ENCODE results near the gene ATF2.

ATF2 gene, protein sequence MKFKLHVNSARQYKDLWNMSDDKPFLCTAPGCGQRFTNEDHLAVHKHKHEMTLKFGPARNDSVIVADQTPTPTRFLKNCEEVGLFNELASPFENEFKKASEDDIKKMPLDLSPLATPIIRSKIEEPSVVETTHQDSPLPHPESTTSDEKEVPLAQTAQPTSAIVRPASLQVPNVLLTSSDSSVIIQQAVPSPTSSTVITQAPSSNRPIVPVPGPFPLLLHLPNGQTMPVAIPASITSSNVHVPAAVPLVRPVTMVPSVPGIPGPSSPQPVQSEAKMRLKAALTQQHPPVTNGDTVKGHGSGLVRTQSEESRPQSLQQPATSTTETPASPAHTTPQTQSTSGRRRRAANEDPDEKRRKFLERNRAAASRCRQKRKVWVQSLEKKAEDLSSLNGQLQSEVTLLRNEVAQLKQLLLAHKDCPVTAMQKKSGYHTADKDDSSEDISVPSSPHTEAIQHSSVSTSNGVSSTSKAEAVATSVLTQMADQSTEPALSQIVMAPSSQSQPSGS

GRCh38 chr2:175167792-175168563 is at the start of gene ATF2:
ATF2 (minus strand) TSS chr2:175168203; CDS start chr2:175136443, 31,760 bp downstream.
- peak; percentile 93 for ATAC-seq

DNA sequence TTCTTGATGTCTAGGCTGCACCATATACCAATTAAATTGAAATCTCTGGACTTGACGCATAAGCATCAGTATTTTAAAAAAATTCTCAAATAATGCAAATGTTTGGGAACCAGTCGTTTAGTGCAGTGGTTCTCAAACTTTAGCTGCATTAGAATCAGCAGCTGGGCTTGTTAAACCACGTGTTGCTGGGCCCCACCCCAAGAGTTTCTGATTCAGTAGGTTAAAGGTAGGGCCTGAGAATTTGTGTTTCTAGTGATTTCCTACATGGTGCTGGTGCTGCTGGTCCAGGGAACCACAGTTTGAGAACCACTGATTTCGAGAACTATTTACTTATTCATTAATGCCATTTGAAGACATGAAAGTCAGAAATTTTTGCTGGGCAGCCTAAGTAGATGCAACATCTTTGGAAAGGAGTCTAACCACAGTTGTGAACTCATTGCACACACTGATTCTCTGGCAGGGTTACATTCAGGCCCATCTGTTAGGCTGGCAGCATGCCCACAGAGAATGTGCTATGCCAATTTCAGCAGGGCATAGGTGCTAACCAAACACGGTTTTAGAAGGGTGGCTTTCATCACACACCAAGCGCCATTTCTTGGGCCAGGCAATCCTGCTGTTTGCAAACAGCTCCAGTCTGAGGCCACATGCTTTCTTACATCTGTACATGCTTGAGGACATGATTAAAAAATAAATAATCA is 39.9 kb upstream of the ATF2 start:
- ATAC-seq: no peak

- no peak for ATAC-seq
Observed at GRCh38 chr2:175206866-175207265, 38.9 kb upstream of the ATF2 start.

GRCh38 chr2:175205523-175205922 is 37.5 kb upstream of the ATF2 start:
- ATAC-seq: no peak

- ATAC-seq: peak; percentile 32 to 66
Observed at GRCh38 chr2:175203621-175204496, 35.9 kb upstream of the ATF2 start.

- no peak for ATAC-seq
Observed at GRCh38 chr2:175195012-175195411, 27.0 kb upstream of the ATF2 start.

DNA sequence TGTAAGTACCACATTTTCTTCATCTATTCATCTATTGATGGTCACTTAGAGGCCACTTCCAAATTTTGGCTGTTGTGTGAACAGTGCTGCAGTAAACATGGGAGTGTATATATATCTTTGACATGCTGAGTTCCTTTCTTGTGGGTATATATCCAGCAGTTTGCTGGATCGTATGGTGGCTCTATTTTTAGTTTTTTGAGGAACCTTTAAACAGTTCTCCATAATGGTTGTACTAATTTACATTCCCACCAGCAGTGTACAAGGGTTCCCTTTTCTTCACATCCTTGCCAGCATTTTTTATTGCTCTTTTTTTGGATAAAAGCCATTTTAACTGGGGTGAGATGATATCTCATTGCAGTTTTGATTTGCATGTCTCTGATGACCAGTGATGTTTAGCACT is 20.8 kb upstream of the ATF2 start:
- ATAC-seq: no peak

GRCh38 chr2:175187378-175187777 is 19.4 kb upstream of the ATF2 start:
- peak; percentile 38 to 46 for ATAC-seq

DNA sequence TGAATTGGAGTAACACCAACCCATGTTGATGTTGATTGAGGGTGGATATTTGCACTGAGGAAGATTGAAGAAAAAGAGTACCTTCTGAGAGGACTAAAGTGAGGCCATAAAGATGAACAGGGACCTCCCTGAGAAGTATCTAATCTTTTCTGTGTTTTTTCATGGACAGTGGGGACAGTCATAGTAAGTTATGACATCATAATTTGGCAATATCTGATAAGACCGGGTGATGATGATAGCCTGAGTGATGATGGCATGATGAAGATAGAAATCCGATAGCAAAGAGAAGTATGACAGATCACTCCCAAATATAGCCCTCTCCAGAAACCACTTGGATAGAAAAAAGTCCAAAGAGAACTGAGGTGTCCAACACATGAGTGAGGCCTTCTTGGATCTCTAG is 15.7 kb upstream of the ATF2 start:
- no peak for ATAC-seq

DNA sequence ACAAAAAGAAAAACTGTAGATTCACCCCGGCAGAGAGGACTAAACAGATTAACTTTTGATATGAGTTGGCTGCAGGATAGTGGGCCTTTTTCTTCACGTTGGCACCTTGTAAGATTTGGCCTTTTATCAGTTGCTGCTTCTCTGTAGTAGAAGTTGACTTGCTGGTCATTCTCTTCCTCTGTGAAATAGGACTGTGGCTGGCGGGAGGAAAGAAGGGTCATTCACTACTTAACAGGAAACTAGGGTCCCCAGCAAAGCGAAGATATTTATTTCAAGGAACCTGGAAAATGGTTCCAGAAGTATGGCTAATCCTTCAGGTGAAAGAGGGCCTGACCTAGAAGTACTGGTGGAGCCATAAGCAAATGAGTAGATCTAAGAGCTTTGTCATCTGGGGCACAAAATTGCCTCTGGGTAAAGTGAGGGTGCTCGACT is 13.9 kb upstream of the ATF2 start:
- no peak for ATAC-seq

GRCh38 chr2:175181104-175181876 is 13.3 kb upstream of the ATF2 start, which contains the start of gene ATP5MC3:
ATP5MC3 (minus strand) TSS chr2:175181710; CDS start chr2:175181393, 317 bp downstream.
- peak; percentile 91 to 94 for ATAC-seq

GRCh38 chr2:175180701-175181103 is 12.7 kb upstream of the ATF2 start:
- peak; percentile 52 to 66 for ATAC-seq

- ATAC-seq: no peak
Observed at GRCh38 chr2:175176624-175177023, 8.6 kb upstream of the ATF2 start.

DNA sequence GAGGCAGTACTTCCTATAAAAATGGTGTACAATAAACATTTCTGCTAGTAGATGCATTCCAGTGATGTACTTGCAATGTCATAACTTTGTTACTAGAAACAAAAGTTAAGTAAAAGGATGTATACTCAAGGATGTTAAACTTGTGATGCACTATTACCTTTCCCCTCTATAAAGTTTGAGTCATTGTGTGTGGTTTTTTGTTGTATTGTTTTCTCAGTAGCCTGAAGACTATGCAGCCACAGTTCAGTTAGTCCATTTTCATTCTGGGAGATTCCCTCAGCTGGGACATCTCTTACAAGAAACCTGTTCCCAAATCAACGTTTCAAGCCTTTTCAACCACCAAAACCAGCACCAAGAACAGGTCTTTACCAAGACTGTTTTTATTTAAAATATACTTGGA is 7.9 kb upstream of the ATF2 start:
- no peak for ATAC-seq

DNA sequence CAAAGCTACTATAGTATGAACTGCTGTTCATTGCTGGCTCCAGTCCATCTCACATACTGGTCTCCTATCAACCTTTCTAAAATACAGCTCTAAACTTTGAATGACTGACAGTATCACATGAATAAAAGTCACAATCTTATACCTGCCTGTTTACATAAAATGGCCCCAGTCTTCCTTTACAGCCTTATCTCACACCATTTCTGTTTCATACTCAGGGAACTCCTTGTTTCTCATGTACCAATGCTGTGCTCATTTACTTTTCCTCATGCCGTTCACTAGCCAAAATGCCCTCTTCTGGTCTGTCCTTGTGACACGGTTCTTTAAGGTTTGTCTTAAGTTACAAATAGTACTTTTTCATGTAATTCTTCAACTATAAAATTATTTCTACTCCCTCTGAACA is 7.3 kb upstream of the ATF2 start:
- no peak for ATAC-seq

DNA sequence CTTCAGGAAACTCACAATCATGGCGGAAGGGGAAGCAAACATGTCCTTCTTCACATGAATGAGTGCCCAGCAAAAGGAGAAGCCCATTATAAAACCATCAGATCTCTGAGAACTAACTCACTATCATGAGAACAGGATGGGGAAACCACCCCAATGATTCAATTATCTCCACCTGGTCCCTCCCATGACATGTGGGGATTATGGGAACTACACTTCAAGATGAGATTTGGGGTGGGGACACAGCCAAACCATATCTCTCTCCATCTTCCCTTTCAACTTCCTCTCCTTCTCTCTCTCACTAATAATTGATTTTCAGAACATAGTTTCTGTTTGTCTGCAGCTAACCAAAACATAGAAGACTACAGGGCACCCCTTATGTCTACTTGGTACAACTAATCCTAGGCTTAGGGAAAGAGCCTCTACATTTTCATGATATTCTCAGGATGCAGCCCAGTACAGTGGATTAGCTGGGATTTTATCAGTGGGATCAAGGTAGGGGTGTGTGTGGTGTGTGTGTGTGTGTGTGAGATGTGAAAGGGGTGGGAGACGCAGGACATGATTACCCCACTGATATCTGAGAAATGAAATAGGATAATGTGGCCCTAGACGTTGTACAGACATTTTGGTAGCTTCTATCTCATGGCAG is 2.8 kb upstream of the ATF2 start:
- no peak for ATAC-seq

- no peak for ATAC-seq
Observed at GRCh38 chr2:175169191-175169590, 1.2 kb upstream of the ATF2 start.

DNA sequence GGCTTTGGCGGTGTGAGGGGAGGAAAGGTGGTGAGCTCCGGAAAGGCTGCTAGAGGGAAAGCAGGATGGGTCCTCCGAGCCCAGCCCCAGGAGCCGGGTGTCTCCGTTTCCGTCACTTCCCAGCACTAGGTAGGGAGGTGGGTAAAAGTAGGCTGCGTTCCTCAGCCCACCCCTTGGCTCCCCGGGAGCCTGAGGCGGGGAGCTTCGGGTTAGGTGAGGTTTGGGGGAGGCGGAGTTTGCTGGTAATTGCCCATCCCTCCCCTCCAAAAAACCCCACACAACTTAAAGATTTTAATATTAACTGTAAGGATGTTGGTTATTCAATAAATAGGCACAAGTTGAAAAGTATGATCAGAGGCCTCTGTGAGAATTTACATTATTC is 552 bp upstream of the ATF2 start:
- peak; percentile 11 for ATAC-seq

DNA sequence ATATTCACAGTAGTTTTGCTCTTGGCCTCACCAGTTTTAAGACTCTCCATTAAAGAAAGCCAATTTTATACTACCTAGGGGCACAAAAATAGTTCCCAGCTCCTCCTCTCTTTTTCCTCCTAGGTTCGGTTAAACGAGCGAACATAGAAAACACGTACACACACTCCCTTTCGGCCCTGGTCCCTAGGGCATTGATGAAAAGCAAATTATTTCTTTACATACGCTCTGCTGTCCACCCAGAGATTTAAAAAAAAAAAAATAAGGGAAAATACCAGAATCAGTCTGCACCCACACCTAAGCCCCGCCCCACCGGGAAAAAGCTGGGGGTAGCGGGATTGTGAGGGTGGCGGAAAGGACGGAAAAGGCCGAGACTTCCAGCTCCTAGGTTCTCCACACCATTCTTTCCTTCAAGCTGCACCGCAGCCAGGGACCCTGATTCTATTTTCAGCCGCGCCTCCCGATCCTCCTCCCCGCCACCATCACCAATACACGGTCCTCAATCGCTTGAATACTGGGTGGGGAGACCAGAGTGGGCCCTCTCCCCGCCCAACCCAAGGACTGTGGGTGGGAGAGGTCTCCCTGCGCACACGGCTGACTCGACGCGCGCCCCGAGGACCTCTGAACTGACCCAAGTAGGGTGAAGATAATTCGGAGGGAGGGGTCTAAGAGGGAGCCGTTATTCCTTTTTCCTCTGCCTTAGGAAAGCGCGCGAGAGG is 769 bp downstream of the ATF2 start:
- ATAC-seq: peak in 1 of 2 donors; percentile 1

Data from activated CD4-positive, CD25-positive, alpha-beta regulatory T cell treated with anti-CD3 and anti-CD28 coated beads, Interleukin-2, amount 50 U/mL, for 24 hours (primary cell).